GM23248 (cell line): ENCODE results near the gene DUS1L.

Source experiments
- EZH2 ChIP-seq: fragments of 200-600 bp; sonication (generic); IDR thresholded peaks from 2 replicates; pipeline ENCODE4 v1.6.1; 2018; ENCODE audit warnings: antibody characterized with exemption, mild to moderate bottlenecking; ENCODE audit not compliant: insufficient read depth, poor library complexity, severe bottlenecking
- EZH2phosphoT487 ChIP-seq: fragments of 200-600 bp; sonication (generic); IDR thresholded peaks from 2 replicates; pipeline ENCODE4 v1.6.1; 2018; ENCODE audit warnings: antibody characterized with exemption, moderate library complexity, mild to moderate bottlenecking, low read depth; ENCODE audit not compliant: insufficient read depth

GRCh38 chr17:82009413-82009812 lies 56.2 kb downstream of the DUS1L start:
- TF ChIP-seq EZH2phosphoT487 = no peak
- no peak for TF ChIP-seq EZH2
